HS-5 (cell line): ENCODE data around the gene CFD.
"Not testable (repeated sequence)": the region's sequence is repeated elsewhere in the genome, so short reads cannot be mapped to it uniquely, and the experiment has no call there.

Source experiments
- DNase-seq: peaks from one replicate; pipeline ENCODE4 v3.0.0-alpha.2; 2012; ENCODE audit warnings: low read depth

CFD gene

DNA sequence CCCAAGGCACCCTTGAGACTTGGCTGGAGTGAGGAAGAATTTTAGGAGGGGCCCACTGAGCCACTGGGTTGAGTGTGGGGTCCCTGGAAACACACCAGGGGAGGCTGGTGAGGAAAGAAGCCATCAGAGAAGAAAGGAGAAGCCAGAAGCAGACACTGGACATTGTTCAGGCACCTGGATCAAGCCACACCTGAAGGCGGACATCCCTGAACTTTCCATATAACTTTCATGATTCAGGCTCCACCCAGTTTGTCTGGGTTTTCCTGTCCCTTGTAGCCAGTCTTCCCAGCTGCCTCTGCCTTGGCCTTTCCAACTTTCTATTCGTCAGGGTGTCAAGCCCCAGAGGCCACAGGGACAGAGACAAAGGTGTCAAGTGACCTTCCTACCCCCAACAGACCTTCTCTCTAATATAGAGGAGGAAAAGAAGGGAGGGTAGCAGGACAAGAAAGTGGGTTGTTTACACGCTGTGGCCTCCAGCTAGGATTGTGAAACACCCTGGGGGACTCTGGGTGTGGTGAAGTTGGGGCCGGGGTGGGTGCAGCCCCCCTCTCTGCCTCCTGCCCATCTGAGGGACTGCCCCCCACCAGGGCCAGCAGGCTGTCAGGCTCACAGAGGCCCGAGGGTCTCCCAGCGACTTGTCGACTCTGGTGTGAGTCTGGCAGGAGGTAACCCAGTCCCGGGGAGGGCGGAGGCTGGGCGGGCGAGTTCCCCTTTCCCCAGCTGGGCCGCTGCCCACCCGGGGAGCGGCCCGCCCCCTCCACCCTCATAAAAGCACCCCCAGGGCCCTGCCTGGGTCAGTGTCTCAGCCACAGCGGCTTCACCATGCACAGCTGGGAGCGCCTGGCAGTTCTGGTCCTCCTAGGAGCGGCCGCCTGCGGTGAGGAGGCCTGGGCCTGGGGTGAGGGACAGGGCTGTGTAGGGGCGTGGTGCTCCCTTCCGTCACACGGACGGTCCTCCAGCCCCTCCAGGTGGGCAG is at the start of gene CFD:
CFD (plus strand) TSS at position 797 of the 976 bp plus-strand sequence; CDS start at position 823, 26 bp downstream.
- no peak for DNase-seq

- no peak for DNase-seq
Measured at GRCh38 chr19:810077-810855, 49.2 kb upstream of the CFD start.

DNA sequence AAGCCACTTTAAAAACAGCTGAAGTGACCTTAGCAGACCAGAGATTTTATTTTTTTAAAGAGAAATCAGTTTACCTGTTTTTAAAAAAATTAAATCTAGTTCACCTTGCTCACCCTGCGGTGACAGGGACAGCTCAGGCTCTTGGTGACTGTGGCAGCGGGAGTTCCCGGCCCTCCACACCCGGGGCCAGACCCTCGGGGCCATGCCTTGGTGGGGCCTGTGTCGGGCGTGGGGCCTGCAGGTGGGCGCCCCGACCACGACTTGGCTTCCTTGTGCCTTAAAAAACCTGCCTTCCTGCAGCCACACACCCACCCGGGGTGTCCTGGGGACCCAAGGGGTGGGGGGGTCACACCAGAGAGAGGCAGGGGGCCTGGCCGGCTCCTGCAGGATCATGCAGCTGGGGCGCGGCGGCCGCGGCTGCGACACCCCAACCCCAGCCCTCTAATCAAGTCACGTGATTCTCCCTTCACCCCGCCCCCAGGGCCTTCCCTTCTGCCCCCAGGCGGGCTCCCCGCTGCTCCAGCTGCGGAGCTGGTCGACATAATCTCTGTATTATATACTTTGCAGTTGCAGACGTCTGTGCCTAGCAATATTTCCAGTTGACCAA is 48.5 kb upstream of the CFD start:
- no peak for DNase-seq

DNA sequence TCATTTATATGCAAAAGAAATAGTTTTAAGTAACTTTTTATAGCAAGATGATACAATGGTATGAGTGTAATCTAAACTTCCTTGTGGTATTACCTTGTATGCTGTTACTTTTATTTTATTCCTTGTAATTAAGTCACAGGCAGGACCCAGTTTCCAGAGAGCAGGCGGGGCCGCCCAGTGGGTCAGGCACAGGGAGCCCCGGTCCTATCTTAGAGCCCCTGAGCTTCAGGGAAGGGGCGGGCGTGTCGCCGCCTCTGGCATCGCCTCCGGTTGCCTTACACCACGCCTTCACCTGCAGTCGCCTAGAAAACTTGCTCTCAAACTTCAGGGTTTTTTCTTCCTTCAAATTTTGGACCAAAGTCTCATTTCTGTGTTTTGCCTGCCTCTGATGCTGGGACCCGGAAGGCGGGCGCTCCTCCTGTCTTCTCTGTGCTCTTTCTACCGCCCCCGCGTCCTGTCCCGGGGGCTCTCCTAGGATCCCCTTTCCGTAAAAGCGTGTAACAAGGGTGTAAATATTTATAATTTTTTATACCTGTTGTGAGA is 47.9 kb upstream of the CFD start:
- no peak for DNase-seq

- DNase-seq: no peak
Measured at GRCh38 chr19:812049-812746, 47.3 kb upstream of the CFD start.

DNA sequence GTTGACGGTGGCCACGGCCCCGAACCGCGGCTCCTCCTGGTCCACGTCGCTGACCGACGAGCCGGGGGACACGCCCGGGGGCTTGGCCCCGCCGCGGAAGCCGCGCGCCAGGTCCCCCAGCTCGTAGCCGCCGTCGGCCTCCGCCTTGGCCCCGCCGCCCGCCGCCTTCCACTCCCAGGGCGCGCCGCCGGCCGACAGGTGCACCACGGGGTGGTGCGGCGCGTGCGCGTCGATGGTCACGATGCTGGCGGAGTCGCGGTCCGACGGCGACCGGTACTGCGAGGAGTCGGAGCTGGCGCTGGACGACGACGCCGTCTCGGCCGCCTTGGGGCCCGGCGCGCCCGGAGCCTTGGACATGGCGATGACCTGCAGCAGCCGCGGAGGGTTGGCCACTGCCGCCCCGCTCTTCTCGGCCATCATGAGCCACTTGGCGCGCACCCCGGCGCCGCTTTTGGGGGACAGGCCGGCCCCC is 46.7 kb upstream of the CFD start:
- DNase-seq: no peak

- DNase-seq: no peak
Measured at GRCh38 chr19:813219-814151, 46.0 kb upstream of the CFD start.

- DNase-seq: no peak
Measured at GRCh38 chr19:814152-815078, 45.0 kb upstream of the CFD start.

DNA sequence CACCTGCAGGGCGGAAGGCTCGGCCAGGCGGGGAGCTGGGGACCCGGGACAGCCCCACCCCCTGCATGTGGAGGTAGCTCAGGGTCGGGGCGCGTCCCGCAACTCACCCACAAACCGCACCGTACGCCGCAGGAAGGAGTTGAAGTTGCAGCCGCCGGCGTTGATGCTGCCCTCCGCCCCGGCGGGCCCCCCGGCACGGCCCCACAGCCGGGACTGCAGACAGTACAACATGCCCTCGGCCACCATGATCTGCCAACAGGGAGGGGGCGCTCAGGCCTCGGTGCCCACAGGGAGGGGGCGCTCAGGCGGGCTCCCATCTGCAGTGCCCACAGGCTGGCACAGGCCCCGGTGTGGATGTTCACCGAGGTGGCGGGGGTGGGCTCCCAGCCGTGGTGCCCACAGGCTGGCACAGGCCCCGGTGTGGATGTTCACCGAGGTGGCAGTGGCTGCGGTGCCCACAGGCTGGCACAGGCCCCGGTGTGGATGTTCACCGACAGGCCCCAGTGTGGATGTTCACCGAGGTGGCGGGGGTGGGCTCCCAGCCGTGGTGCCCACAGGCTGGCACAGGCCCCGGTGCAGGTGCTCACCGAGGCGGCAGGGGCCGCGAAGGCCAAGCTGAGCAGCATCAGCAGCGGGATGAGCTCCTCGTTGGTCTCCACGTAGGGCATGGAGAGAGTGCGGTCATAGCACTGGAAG is 44.2 kb upstream of the CFD start:
- no peak for DNase-seq

- DNase-seq: no peak
Measured at GRCh38 chr19:815775-816499, 43.5 kb upstream of the CFD start.

GRCh38 chr19:816500-816857 is 43.0 kb upstream of the CFD start:
- DNase-seq: no peak

DNA sequence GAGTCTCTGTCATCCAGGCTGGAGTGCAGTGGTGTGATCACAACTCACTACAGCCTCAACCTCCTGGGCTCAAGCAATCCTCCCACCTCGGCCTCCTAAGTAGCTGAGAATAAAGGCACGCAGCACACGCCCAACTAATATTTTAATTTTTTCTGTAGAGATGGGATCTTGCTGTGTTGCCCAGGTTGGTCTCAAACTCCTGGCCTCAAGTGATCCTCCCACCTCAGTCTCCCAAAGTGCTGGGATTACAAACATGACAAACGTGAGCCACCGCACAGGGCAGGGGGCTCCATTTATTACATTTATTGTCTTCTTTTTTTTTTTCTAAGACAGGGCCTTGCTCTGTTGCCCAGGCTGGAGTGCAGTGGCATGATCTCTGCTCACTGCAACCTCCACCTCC is 39.3 kb upstream of the CFD start:
- not testable (repeated sequence) for DNase-seq

- DNase-seq: no peak
Measured at GRCh38 chr19:821231-821824, 38.1 kb upstream of the CFD start.

DNA sequence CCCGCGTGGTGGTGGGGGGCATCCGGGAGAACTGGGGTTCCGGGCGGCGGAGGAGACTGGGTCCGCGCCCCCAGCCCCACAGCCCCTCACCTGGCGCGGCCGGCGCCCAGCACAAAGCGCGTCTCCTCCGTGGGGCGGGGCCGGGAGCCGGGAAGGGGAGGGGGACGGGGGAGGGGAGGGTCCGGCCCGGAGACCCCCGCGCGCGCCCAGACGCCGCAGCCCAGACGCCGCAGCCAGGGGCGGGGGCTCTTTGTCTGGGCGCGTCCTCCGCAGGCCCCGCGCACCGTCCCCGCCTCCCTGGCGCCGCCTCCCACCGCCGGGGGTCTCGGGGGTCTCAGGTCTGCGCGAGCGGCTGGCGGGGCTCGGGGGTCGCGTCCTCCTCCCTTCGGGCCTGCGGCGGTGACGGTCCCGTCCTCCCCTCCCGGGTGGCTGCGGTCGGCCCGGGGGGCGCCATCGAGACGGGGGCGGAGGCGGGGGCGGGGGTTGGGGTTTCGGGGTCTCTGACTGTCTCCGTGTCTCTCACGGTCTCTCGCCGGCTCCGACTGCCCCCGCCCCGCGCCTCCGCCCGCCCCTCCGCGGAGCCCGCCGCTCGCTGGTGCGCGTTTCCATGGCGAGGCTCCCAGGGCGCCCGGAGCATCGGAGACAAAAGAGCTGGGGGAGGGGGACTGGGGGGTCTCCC is 37.5 kb upstream of the CFD start, which contains the start of gene PLPPR3:
PLPPR3 (minus strand) TSS at position 131 of the 679 bp plus-strand sequence. CDS start 396 bp downstream, outside the sequence.
- no peak for DNase-seq

GRCh38 chr19:823565-824121 is 35.8 kb upstream of the CFD start:
- no peak for DNase-seq

DNA sequence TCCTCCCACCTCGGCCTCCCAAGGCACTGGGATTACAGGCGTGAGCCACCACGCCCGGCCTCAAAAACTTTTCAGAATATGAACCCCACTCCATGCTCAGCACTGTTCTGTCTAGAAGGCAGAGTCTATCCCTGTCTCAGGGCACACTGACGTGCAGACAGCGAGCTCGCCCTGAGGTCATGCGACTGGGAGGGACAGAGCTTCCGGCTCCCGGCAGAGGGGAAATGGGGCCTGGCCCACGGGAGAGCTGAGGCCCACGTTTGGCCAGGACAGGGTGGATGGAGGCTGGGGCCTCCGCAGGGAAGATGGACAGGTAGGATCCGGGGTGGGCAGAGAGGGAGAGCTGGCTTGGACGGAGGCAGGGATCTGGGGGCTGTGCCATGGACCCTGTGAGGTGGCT is 34.6 kb upstream of the CFD start:
- DNase-seq: no peak
